ENCODE results near the gene CREB1.
A peak's percentile ranks its signal among the peaks of the same experiment; 100 is the strongest.
"Not testable (repeated sequence)": the region's sequence is repeated elsewhere in the genome, so short reads cannot be mapped to it uniquely, and the experiment has no call there.

Gene CREB1

DNA sequence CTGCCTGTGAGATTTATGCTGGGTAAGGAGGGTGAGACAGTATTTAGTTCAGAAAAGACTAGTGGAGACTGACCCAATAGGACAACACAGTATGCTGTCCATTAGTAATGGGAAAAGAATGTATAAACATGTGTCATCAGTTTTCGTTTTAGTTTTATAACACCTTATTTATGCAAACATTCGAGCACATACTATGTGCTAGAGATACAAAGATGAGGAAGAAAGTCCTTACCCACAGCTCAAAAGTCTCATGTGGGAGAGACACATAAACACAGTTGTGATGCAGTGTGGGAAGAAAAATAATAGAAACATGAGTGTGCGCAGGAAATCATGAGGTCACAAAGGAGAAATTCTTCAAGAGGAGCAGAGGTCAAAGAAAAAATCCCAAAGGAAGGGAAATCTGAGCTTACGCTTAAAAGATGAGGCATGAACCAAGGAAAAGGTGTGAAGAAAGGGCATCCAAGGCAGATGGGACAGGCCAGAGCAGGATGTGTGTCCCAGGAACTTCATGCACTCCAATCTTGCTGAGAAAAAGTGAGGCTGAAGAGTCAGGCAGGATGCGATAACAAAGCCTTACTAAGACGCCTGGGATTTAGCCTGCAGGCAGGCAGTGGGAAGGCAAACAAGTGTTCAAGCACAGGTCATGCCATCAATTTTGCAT lies 87.4 kb downstream of the CREB1 start:
- DNase-seq (ENCODE audit: low read depth in 2 of 2) = no peak

DNA sequence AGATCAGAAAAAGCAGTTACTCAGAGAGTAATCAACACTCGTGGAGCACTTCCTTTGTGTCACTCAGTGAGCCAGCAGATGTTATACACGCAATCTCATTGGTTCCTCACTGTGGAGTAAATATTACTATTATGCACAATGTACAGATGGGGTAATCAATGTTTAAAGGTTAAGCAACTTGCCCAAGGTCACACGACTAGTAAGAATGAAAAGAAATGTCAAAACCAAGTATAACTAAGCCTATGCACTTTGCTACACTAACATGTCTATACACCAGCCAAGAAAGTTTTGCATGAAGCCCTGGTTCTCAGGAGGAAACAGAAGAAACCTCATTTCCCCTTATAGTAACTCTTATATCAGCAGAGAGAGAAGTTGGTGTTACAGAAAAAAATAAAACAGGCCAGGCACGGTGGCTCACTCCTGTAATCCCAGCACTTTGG lies 90.0 kb downstream of the CREB1 start:
- DNase-seq (ENCODE audit: low read depth in 2 of 2) = no peak

DNA sequence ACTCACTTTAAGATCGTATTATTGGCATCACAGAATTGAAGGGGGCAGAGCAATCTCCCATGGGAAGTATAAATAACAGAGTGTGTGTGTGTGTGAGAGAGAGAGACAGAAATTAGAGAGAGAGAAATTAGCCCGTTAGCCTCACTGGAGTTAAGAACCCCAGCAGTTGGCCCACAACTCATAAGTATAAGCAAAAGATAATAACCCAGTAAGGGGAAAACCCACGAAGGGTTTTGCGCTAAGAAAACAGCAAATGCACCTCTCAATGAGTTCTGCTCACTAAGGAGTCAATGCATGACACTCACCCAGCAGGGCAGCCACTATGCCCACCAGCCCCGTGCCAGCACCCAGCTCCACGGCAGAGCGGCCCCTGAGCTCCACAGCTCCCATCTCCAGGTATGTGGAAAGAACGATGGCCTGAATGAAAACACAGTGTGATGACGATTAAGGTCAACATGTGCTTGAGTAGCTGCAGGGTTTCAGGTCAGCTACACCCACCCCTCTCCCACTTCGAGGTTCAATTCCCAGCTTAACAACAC lies 91.8 kb downstream of the CREB1 start:
- DNase-seq (ENCODE audit: low read depth in 2 of 2) = no peak

DNA sequence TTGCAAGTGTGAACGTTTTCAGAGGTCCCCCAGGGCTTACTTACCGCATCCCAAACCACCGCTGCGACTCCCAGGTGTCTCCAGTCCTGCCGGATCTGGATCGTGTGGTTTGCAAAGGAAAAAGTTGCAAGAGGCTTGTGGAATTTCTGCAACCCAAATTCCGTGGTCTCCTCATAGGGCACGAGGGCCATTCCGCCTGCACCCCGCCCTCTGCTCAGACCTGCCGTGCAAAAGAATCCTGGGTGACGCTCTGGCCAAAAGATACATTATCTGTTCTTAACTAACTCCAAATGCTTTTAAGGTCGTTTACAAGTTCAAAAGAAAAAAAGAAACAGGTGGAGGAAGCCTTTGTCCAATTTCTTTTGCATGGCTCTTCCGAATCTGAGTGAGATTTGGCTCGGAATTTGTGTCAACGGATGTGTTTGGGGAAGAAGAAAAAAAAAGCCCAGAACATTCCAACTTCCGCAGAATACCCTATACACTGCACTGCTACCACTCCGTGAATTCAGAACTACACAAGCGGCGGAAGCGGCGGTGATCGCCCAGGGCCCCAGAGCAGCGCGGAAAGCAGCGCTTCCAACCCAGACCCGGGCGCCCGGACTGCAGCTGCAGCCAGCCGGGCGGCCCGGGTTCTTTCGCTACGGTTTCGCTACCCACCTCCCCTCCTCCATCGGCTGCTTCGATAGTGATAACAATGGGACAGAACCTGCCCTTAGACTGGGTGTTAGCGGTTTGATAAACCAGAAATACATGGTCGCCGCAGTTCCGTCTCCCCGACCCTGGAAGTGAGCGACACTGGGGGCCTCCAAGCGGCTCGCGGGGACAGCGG lies 94.6 kb downstream of the CREB1 start:
- peak; percentile 37 to 50 for DNase-seq (ENCODE audit: low read depth in 2 of 2)

DNA sequence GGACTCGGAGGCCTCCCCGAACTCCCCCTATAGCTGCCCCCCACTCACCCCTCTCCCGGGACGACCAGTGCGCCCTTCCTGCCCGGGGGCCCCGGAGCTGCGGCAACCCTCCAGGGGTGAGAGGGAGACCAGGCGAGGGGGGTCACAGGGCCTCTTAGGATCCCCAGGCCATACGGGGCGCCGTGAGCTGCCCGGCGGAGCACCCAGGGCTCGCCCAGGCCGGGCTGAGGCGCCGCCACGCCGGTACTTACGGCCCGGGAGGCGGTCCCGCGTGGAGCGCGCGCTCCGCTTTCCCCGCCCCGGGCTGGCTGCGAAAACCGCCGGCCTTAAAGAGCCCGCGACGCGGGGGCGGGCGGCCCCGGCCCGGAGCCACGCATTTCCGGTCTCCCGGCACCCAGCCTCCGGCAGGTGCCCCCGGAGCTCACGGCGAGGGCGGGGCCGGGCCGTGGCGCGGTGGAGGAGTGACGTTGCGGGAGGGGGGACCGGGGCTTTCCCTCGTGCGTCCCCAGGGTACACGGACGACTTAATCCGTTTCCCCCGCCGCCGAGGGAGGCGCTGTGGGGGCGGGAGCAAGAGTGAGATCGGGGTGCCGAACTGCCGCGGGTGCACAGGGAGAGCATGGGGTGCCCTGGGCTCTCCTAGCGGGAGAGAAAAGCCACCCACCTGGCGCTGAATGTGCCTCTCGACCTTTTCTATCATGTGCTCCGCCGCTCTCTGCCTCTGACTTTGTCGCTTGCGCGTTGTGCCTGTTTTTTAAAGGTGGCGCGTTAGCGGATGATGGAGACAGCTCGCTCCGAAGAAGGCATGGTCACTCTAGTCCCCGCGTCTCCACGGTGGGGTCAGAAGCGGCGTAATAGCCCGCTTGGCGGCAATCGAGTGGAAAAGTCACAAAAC lies 95.5 kb downstream of the CREB1 start, which contains the start of gene METTL21A:
Gene METTL21A (minus strand): TSS at position 381 of the 894 bp plus-strand sequence. CDS start 1,019 bp downstream, outside the sequence.
- peak; percentile 89 to 90 for DNase-seq (ENCODE audit: low read depth in 2 of 2)

- no peak for DNase-seq (ENCODE audit: low read depth in 2 of 2)
Observed at GRCh38 chr2:207629553-207629952, 99.8 kb downstream of the CREB1 start.

DNA sequence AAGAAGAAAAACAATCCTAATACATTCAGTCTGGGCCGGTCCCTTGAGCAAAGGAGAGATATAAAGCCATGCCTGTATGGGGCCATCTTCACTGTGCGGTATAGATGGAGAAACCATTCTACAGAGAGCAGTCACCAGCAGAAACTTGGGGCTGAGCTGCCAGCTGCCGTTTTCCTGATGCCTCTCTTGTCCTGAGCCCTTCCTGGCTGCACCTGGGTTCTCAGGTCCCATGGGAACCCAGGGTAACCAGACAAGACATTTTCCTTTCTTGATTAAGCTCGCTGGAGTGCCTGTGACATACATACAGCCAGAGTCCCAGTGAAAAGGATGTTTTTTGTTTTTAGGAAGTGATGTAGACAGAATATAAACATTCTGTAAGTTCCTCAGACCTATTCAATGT lies 100.7 kb downstream of the CREB1 start:
- no peak for DNase-seq (ENCODE audit: low read depth in 2 of 2)

GRCh38 chr2:207632575-207633493 lies 103.1 kb downstream of the CREB1 start:
- no peak for DNase-seq (ENCODE audit: low read depth in 2 of 2)

- DNase-seq (ENCODE audit: low read depth in 2 of 2) = no peak
Observed at GRCh38 chr2:207633686-207634085, 103.9 kb downstream of the CREB1 start.

GRCh38 chr2:207635468-207636200 lies 105.9 kb downstream of the CREB1 start:
- DNase-seq (ENCODE audit: low read depth in 2 of 2) = no peak

GRCh38 chr2:207639288-207639687 lies 109.5 kb downstream of the CREB1 start:
- DNase-seq (ENCODE audit: low read depth in 2 of 2) = not testable (repeated sequence)

- DNase-seq (ENCODE audit: low read depth in 2 of 2) = no peak
Observed at GRCh38 chr2:207640160-207640559, 110.4 kb downstream of the CREB1 start.

DNA sequence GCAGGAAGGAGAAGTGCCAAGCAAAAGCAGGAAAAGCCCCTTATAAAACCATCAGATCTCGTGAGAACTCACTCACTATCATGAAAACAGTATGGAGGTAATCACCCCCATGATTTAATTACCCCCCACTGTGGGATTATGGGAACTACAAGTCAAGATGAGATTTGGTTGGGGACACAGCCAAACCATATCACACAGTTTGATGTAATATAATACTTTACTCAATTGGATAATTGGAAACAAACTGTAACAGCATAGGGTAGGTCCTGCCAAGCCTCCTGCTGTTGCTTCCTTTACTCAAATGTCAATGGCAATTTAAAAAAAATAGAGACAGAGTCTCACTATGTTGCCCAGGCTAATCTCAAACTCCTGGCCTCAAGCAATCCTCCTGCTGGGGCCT lies 110.9 kb downstream of the CREB1 start:
- DNase-seq (ENCODE audit: low read depth in 2 of 2) = no peak

DNA sequence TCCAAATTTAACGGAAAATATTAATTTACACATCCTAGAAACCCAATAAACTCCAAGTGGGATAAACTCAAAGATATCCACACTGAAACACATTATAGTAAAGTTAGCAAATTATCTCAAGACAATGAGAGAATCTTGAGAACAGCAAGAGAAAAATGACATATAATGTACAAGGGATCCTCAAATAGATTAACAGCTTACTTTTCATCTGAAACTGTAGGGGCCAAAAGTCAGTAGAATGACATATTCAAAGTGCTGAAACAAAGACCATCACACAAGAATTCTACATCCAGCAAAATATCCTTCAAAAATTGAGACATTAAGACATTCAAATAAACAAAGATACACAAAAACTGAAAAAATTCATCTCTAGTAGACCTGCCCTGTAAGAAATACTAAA lies 114.1 kb downstream of the CREB1 start:
- no peak for DNase-seq (ENCODE audit: low read depth in 2 of 2)

DNA sequence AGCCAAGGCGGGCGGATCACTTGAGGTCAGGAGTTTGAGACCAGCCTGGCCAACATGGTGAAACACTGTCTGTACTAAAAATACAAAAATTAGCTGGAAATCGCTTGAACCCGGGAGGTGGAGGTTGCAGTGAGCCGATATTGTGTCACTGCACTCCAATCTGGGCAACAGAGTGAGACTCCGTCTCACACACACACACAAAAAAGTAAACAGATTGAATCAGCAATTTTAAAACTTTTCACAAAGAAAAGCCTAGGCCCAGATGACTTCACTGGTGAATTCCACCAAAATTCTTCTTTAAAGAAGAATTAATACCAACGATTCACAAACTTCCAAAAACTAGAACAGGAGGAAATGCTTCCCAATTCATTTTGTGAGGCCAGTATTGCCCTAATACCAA lies 116.8 kb downstream of the CREB1 start:
- not testable (repeated sequence) for DNase-seq (ENCODE audit: low read depth in 2 of 2)
